Activated T-cell treated with anti-CD3 and anti-CD28 coated beads, Interleukin-2, amount 50 U/mL, for 72 hours (primary cell): ENCODE measurements around the gene BAG5. TPM values are rescaled to one million over a fixed set of nuclear protein-coding genes. Genes with fewer than 3 reads are reported as not detected.

Experiments
- ATAC-seq, 2 donors: fragments of 150-1000 bp; cut with Tn5 transposase; replicated peaks in 1 of 2; 2 replicates each; pipeline ENCODE4 v1.10.0; 2021; ENCODE audit warnings: moderate library complexity in 2 of 2, mild to moderate bottlenecking in 1 of 2
- DNase-seq, 2 donors: peaks; one replicate each; pipeline ENCODE4 v3.0.0; 2021 to 2022; ENCODE audit warnings: mixed read lengths in 1 of 2
- H3K27ac Mint-ChIP-seq: one replicate; pipeline ENCODE4 v1.8.0; 2022; ENCODE audit warnings: mild to moderate bottlenecking, moderate library complexity, mixed read lengths
- H3K27me3 Mint-ChIP-seq: one replicate; pipeline ENCODE4 v1.8.0; 2022; ENCODE audit warnings: low read depth, mixed read lengths
- H3K36me3 Mint-ChIP-seq, 2 donors: one replicate each; pipeline ENCODE4 v1.8.0; 2022; ENCODE audit warnings: mixed read lengths in 2 of 2, mild to moderate bottlenecking in 1 of 2; ENCODE audit not compliant: insufficient read depth in 2 of 2
- H3K4me1 Mint-ChIP-seq: one replicate; pipeline ENCODE4 v1.8.0; 2022; ENCODE audit warnings: low read depth, mixed read lengths
- H3K4me3 Mint-ChIP-seq, 2 donors: one replicate each; pipeline ENCODE4 v1.8.0; 2022; ENCODE audit warnings: mild to moderate bottlenecking in 2 of 2, mixed read lengths in 2 of 2, moderate library complexity in 2 of 2
- H3K9me3 Mint-ChIP-seq, 2 donors: one replicate each; pipeline ENCODE4 v1.8.0; 2022; ENCODE audit warnings: mixed read lengths in 2 of 2
- total RNA-seq, 2 donors: library from RNA; stranded (reverse); gene quantifications; one replicate each; pipeline ENCODE4 v1.2.3, GENCODE V29; 2022

Gene BAG5
- total RNA-seq, 2 donors from 2014 or later = 29.3 TPM

DNA sequence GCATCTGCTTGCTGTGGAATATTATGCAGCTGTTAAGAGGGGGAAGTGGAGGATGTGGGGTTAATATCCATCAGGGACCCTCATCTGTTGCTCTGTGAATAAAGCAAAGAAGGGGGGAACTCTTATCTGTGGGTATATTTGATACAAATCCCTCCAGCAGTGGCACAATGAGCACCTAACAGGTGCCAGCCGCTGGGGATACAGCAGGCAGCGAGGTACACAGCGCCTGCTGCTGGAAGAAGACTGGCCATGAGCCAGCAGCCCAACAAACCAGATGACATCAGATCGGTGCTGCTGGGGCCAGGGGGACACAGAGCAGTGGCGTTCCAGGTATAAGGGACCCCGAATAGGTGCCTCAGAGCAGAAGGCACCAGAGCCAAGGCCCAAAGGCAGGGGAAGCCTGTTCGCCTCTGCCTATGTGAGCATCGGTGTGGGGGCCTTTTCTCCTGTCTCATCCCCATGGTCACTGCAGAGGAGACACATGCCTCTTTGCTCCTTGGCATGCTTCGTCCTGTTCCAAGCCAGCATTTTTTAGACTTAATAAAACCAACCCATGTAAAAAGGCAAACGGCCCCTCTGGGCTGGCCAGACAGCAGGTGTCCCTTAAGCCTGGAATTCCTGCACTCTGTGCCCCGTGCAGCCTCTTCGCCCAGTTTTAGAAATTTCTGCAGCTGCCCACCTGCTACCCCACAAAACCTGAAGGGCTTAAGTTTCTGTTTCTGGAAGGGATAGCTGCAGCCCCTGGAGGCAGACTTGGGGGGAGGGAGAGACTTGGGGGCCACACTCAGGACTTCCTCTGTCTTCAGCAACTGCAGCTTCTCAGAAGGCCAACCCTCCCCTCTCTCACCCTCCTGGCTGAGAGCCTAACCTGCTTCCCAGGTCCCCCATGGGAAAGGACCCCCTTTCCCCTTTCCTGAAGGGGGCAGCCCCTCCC lies 38.2 kb downstream of the BAG5 start:
- DNase-seq = no peak
- Mint-ChIP-seq H3K4me3 (no peak overlapping the region), H3K9me3 (no peaks in the 10 kb centered on the region)

GRCh38 chr14:103523575-103523954 lies 38.9 kb downstream of the BAG5 start:
- Mint-ChIP-seq H3K36me3 (peaks cover 0 to 1% of the 10 kb centered on the region in 2 donors), H3K4me1 (peaks cover 32% of the 10 kb centered on the region), H3K27me3 (no peaks in the 10 kb centered on the region), H3K9me3 (no peaks in the 10 kb centered on the region), H3K4me3 (peak overlapping the region; percentile 25 to 37), H3K27ac (no peak overlapping the region)
- ATAC-seq = no peak
- no peak for DNase-seq

More for the DNA sequence above, 38.2 kb downstream of the BAG5 start:
- H3K36me3 Mint-ChIP-seq = peaks cover 1 to 2% of the 10 kb centered on the region in 2 donors
- peaks cover 28% of the 10 kb centered on the region for H3K4me1 Mint-ChIP-seq
- no peaks in the 10 kb centered on the region for H3K27me3 Mint-ChIP-seq
- no peak overlapping the region for H3K27ac Mint-ChIP-seq
- ATAC-seq = no peak

GRCh38 chr14:103522649-103523574 lies 39.5 kb downstream of the BAG5 start, which contains the start of gene CKB:
Gene CKB, minus strand, starts transcription at chr14:103522830. Its CDS starts 337 bp downstream, at chr14:103522493.
- Mint-ChIP-seq H3K4me3 (peak within 1 kb of the TSS; percentile 43 to 50), H3K4me1 (peaks cover 26% of the 10 kb centered on the region), H3K27ac (no peak within 1 kb of the TSS), H3K27me3 (no peaks in the 10 kb centered on the region), H3K9me3 (no peaks in the 10 kb centered on the region), H3K36me3 (peaks cover 0 to 1% of the 10 kb centered on the region in 2 donors)
- peak; percentile 38 to 41 for DNase-seq
- peak; percentile 16 to 21 for ATAC-seq

- Mint-ChIP-seq H3K27ac (no peak overlapping the region), H3K4me1 (peaks cover 17% of the 10 kb centered on the region), H3K36me3 (peaks cover 0 to 1% of the 10 kb centered on the region in 2 donors), H3K4me3 (peak overlapping the region; percentile 43 to 50), H3K27me3 (no peaks in the 10 kb centered on the region), H3K9me3 (no peaks in the 10 kb centered on the region)
- no peak for DNase-seq
- no peak for ATAC-seq
Observed at GRCh38 chr14:103521951-103522563, 40.4 kb downstream of the BAG5 start.

GRCh38 chr14:103521438-103521950 lies 41.0 kb downstream of the BAG5 start:
- H3K36me3 Mint-ChIP-seq = peaks cover 0 to 1% of the 10 kb centered on the region in 2 donors
- ATAC-seq (peak; percentile 18 to 20), DNase-seq (peak in 1 of 2 donors; percentile 33)
- peaks cover 16% of the 10 kb centered on the region for H3K4me1 Mint-ChIP-seq
- peak overlapping the region in 1 of 2 donors; percentile 34 for H3K4me3 Mint-ChIP-seq
- no peak overlapping the region for H3K27ac Mint-ChIP-seq
- H3K9me3 Mint-ChIP-seq = no peaks in the 10 kb centered on the region
- no peaks in the 10 kb centered on the region for H3K27me3 Mint-ChIP-seq

DNA sequence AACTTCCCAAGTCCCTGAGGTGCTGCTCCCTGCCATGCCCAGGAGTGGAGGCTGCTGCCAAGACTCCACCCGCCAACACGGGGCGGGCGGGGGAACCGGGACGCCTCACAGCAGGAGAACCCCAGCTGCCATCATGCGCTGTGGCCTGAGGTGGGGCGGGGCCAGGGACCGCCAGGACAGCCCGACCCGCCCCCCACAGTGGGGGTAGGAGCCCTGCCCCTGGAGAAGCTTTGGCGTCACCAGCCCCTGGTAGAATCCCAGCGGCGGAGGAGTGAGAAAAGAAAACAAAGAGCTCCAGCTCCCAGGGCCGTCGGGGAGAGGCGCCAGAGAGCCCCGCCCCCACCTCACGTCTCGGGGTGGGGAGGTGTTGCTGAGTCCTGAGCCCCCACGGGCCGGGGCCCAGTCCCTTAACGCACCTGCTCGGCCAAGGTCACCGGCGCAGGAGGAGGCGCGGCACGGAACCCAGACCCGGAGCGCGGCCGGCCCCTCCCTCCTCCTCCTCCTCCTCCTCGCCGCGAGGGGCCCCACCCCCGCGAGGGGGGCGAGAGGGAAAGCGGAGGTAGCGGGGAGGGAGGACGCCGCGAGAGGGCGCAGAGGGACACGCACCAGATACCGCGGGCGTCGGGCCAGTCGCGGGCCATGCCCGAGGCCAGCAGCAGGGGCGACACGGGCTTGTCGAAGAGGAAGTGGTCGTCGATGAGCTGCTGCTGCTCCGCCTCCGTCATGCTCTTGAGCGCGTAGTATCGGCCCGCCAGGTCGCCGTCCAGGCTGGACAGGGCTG lies 41.6 kb downstream of the BAG5 start:
- H3K27me3 Mint-ChIP-seq = no peaks in the 10 kb centered on the region
- DNase-seq = peak; percentile 73 to 80

GRCh38 chr14:103520269-103520656 lies 42.2 kb downstream of the BAG5 start:
- H3K4me1 Mint-ChIP-seq = peaks cover 16% of the 10 kb centered on the region

More for the DNA sequence above, 41.6 kb downstream of the BAG5 start:
- H3K9me3 Mint-ChIP-seq = no peaks in the 10 kb centered on the region
- ATAC-seq = peak; percentile 67
- H3K36me3 Mint-ChIP-seq = peaks cover 0 to 1% of the 10 kb centered on the region in 2 donors
- peak overlapping the region; percentile 54 to 72 for H3K4me3 Mint-ChIP-seq
- no peak overlapping the region for H3K27ac Mint-ChIP-seq
- H3K4me1 Mint-ChIP-seq = peaks cover 16% of the 10 kb centered on the region

DNA sequence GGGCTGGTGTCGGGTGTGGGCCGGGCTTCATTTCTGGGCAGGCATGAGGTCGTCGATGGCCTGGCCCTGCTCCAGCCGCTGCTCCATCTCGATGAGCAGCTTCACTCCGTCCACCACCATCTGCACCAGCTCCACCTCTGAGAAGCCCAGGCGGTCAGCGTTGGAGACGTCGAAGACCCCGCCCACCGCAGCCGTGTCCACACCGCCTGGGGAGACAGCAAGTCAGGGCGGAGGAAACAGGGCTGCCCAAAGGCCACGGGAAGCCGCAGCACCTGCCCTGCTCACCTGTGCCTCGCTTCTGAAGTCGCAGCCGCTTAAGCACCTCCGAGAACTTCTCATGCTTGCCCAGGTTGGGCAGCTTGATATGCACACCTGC lies 42.6 kb downstream of the BAG5 start:
- H3K36me3 Mint-ChIP-seq = peaks cover 0 to 1% of the 10 kb centered on the region in 2 donors
- DNase-seq (no peak), ATAC-seq (no peak)
- H3K9me3 Mint-ChIP-seq = no peaks in the 10 kb centered on the region
- peak overlapping the region; percentile 39 to 72 for H3K4me3 Mint-ChIP-seq
- H3K4me1 Mint-ChIP-seq = peaks cover 16% of the 10 kb centered on the region
- H3K27ac Mint-ChIP-seq = no peak overlapping the region
- no peaks in the 10 kb centered on the region for H3K27me3 Mint-ChIP-seq

More at GRCh38 chr14:103520269-103520656, 42.2 kb downstream of the BAG5 start:
- Mint-ChIP-seq H3K36me3 (peaks cover 0 to 1% of the 10 kb centered on the region in 2 donors), H3K4me3 (peak overlapping the region; percentile 39 to 72), H3K27ac (no peak overlapping the region), H3K9me3 (no peaks in the 10 kb centered on the region), H3K27me3 (no peaks in the 10 kb centered on the region)
- no peak for ATAC-seq
- DNase-seq = no peak

- Mint-ChIP-seq H3K27me3 (no peaks in the 10 kb centered on the region), H3K9me3 (no peaks in the 10 kb centered on the region), H3K36me3 (peaks cover 0 to 1% of the 10 kb centered on the region in 2 donors), H3K4me1 (peaks cover 16% of the 10 kb centered on the region), H3K4me3 (peak overlapping the region; percentile 14 to 72), H3K27ac (peak overlapping the region; percentile 13)
- no peak for ATAC-seq
- no peak for DNase-seq
Observed at GRCh38 chr14:103519043-103519836, 43.2 kb downstream of the BAG5 start.

GRCh38 chr14:103518422-103519042 lies 43.9 kb downstream of the BAG5 start:
- no peak overlapping the region for H3K27ac Mint-ChIP-seq
- H3K9me3 Mint-ChIP-seq = no peaks in the 10 kb centered on the region
- no peaks in the 10 kb centered on the region for H3K36me3 Mint-ChIP-seq
- H3K4me3 Mint-ChIP-seq = no peak overlapping the region
- peaks cover 16% of the 10 kb centered on the region for H3K4me1 Mint-ChIP-seq
- peak; percentile 65 to 66 for DNase-seq
- H3K27me3 Mint-ChIP-seq = no peaks in the 10 kb centered on the region
- ATAC-seq = peak; percentile 23 to 29
